ENCODE results near the gene OR2L5. TPM values are rescaled to one million over a fixed set of nuclear protein-coding genes. Genes with fewer than 3 reads are reported as not detected.

OR2L5 gene
- total RNA-seq, 1 experiment from 2014 or later, result not detected

DNA sequence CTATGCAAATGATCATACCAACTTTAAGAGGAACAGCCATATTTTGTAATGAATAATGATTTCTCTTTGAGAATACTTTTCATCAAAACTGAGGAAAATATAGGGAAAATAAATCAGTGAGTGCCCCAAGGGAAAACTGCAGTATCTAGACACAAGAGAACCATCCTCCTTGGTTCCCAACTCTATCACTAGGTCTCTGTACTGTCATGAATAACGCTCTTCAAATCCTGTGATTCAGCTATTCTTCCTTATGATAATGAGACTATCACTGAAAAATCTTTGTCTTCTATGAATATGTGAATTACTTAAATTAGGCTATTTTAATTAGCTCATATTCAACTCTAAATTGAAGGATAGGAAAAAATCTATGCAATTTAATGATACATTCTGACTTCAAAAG lies 2.3 kb downstream of the OR2L5 start:
- H3K9me3 ChIP-seq (ENCODE audit: control insufficient read depth, low read depth, low read length), result peaks cover 63% of the 10 kb centered on the region
- H3K23me2 ChIP-seq (ENCODE audit: insufficient read length, low read depth, low read length, poor library complexity, severe bottlenecking), result no peaks in the 10 kb centered on the region
- no peak overlapping the region for H4K91ac ChIP-seq (ENCODE audit: insufficient read length, low read depth, low read length)
- H3K14ac ChIP-seq (ENCODE audit: insufficient read depth, low read length), result no peak overlapping the region
- H2AK5ac ChIP-seq (ENCODE audit: insufficient read length, low read length), result no peak overlapping the region
- H3K18ac ChIP-seq (ENCODE audit: insufficient read length, low read depth, low read length), result no peak overlapping the region
- H3K27ac ChIP-seq (ENCODE audit: insufficient read length, low read depth, low read length), result no peak overlapping the region
- H2AFZ ChIP-seq (ENCODE audit: low read length), result no peak overlapping the region
- no peak overlapping the region for H3K4me3 Mint-ChIP-seq
- H3K56ac ChIP-seq (ENCODE audit: insufficient read length, low read depth, low read length), result no peak overlapping the region
- H2BK12ac ChIP-seq (ENCODE audit: insufficient read length, low read depth, low read length), result no peak overlapping the region
- no peaks in the 10 kb centered on the region for H3K79me1 ChIP-seq (ENCODE audit: insufficient read depth, low read depth, low read length, poor library complexity, severe bottlenecking)
- no peaks in the 10 kb centered on the region for H3K4me1 ChIP-seq (ENCODE audit: insufficient read depth, low read length)
- no peak overlapping the region for H3K9ac ChIP-seq (ENCODE audit: extremely low read depth, insufficient read length, low read length)
- H3K23ac ChIP-seq (ENCODE audit: insufficient read length, low read depth, low read length), result no peak overlapping the region
- H3K79me2 ChIP-seq (ENCODE audit: insufficient read depth, low read length), result no peaks in the 10 kb centered on the region
- no peak overlapping the region for H2BK20ac ChIP-seq (ENCODE audit: low read depth, low read length, poor library complexity, severe bottlenecking)
- TF ChIP-seq, protein P1, sequence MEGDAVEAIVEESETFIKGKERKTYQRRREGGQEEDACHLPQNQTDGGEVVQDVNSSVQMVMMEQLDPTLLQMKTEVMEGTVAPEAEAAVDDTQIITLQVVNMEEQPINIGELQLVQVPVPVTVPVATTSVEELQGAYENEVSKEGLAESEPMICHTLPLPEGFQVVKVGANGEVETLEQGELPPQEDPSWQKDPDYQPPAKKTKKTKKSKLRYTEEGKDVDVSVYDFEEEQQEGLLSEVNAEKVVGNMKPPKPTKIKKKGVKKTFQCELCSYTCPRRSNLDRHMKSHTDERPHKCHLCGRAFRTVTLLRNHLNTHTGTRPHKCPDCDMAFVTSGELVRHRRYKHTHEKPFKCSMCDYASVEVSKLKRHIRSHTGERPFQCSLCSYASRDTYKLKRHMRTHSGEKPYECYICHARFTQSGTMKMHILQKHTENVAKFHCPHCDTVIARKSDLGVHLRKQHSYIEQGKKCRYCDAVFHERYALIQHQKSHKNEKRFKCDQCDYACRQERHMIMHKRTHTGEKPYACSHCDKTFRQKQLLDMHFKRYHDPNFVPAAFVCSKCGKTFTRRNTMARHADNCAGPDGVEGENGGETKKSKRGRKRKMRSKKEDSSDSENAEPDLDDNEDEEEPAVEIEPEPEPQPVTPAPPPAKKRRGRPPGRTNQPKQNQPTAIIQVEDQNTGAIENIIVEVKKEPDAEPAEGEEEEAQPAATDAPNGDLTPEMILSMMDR (conservative IDR thresholded peaks at IDR 0.05), result no peak
- H4K20me1 ChIP-seq (ENCODE audit: control insufficient read depth, insufficient read depth, insufficient read length), result no peaks in the 10 kb centered on the region
- H3K9me3 Mint-ChIP-seq, result peaks cover 72 to 75% of the 10 kb centered on the region in 2 experiments
- H3T11ph ChIP-seq (ENCODE audit: low read length), result no peak overlapping the region
- no peak overlapping the region for H4K5ac ChIP-seq (ENCODE audit: insufficient read length, low read depth, low read length)
- no peaks in the 10 kb centered on the region for H3K4me1 Mint-ChIP-seq
- no peak overlapping the region for H4K8ac ChIP-seq (replicated peaks; ENCODE audit: insufficient read length, low read depth, low read length)
- H3K4me2 ChIP-seq (ENCODE audit: insufficient read depth, insufficient read length, low read length), result no peak overlapping the region
- no peak overlapping the region for H2BK120ac ChIP-seq (ENCODE audit: low read depth, low read length, poor library complexity, severe bottlenecking)
- no CpG with 5 or more reads among the region's 1 CpG for WGBS (ENCODE audit: extremely low coverage, insufficient read length, low lambda C conversion rate)
- H3K27ac Mint-ChIP-seq, result no peak overlapping the region
- no peak overlapping the region for H3K4ac ChIP-seq (ENCODE audit: low read depth, low read length)
- no peak for DNase-seq
- H3K27me3 Mint-ChIP-seq (ENCODE audit: low read depth), result no peaks in the 10 kb centered on the region; the same call in 1 of the 2 replicates
- H3K27me3 ChIP-seq (ENCODE audit: insufficient read depth, low read length), result no peaks in the 10 kb centered on the region
- no peak overlapping the region for H2BK5ac ChIP-seq (ENCODE audit: insufficient read length, low read length)
- peaks cover 0 to 18% (median 2%) of the 10 kb centered on the region in 3 experiments; a peak in 3 of 7 replicates for H3K36me3 Mint-ChIP-seq (ENCODE audit: insufficient read depth in 1 of 3, low read depth in 3 of 3)
- H2BK15ac ChIP-seq (ENCODE audit: low read depth, low read length), result no peak overlapping the region

All from H9 (cell line).